ENCODE data around the gene CCNQ. TPM values are rescaled to one million over a fixed set of nuclear protein-coding genes. Genes with fewer than 3 reads are reported as not detected.

The CCNQ gene
- total and polyA plus RNA-seq, 2 donors (not counting 1 experiment from before 2014, with no cell fraction given): 31.8 to 66.0 TPM

GRCh38 chrX:153628129-153628528 lies 29.2 kb upstream of the CCNQ start:
- Mint-ChIP-seq H3K9me3 (ENCODE audit: insufficient read depth) (peaks cover 2% of the 10 kb centered on the region), H3K4me1 (no peaks in the 10 kb centered on the region), H3K27ac (no peak overlapping the region), H3K27me3 (peaks cover 10% of the 10 kb centered on the region), H3K4me3 (no peak overlapping the region)
- no peak overlapping the region for H2AFZ ChIP-seq (ENCODE audit: insufficient read depth, low read depth, low read length, poor library complexity, severe bottlenecking)
- TF ChIP-seq EZH2 (IDR thresholded peaks at IDR 0.05; ENCODE audit: borderline replicate concordance, insufficient read depth, low read depth, low read length, poor library complexity, severe bottlenecking): no peak
- TF ChIP-seq CTCF (IDR thresholded peaks at IDR 0.05): no peak
- H3K9ac ChIP-seq (ENCODE audit: low read length): no peak overlapping the region
- ChIA-PET POLR2A (no interaction called here), CTCF (no interaction called here)
- no peak overlapping the region for H3K4me3 ChIP-seq (ENCODE audit: control extremely low read depth in 1 of 5, extremely low read depth in 1 of 5, insufficient read depth in 1 of 5, low read depth in 2 of 5, low read length in 4 of 5)
- H4K20me1 ChIP-seq (ENCODE audit: control insufficient read depth, insufficient read depth, low read length, poor library complexity, severe bottlenecking): no peaks in the 10 kb centered on the region
- H3K27me3 ChIP-seq (replicated peaks in 1 of 4; ENCODE audit: control extremely low read depth in 1 of 4, control insufficient read depth in 3 of 4, insufficient read depth in 4 of 4, low read length in 3 of 4): peaks cover 0 to 6% (median 0%) of the 10 kb centered on the region in 4 experiments
- 97% methylated on average over 5 of the region's 8 CpGs for WGBS (ENCODE audit: insufficient coverage)
- no peaks in the 10 kb centered on the region for H3K4me1 ChIP-seq (ENCODE audit: control insufficient read depth in 2 of 2, insufficient read depth in 2 of 2, low read length in 2 of 2)
- no peak overlapping the region for H3K4me2 ChIP-seq (replicated peaks; ENCODE audit: low read depth, low read length, poor library complexity, severe bottlenecking)
- ATAC-seq (ENCODE audit: low read depth) (no peak), DNase-seq (no peak)
- intact Hi-C loops (cut with micrococcal nuclease): no loop called here
- H3K27ac ChIP-seq (ENCODE audit: low read length in 2 of 2): no peak overlapping the region
- no peaks in the 10 kb centered on the region for H3K79me2 ChIP-seq (ENCODE audit: control insufficient read depth, insufficient read depth, low read length)
- H3K36me3 ChIP-seq (replicated peaks in 1 of 2; ENCODE audit: control extremely low read depth in 1 of 2, control insufficient read depth in 1 of 2, extremely low read depth in 1 of 2, insufficient read depth in 2 of 2, low read length in 1 of 2): no peaks in the 10 kb centered on the region
- no peaks in the 10 kb centered on the region for H3K9me3 ChIP-seq (ENCODE audit: control extremely low read depth in 1 of 3, control insufficient read depth in 2 of 3, insufficient read depth in 1 of 3, low read length in 2 of 3)

GRCh38 chrX:153627675-153628111 lies 28.8 kb upstream of the CCNQ start:
- CTCF ChIA-PET: no interaction called here
- H3K79me2 ChIP-seq (ENCODE audit: control insufficient read depth, insufficient read depth, low read length): no peaks in the 10 kb centered on the region
- no peak for ATAC-seq (ENCODE audit: low read depth)
- H3K4me2 ChIP-seq (replicated peaks; ENCODE audit: low read depth, low read length, poor library complexity, severe bottlenecking): no peak overlapping the region
- no peaks in the 10 kb centered on the region for H3K36me3 ChIP-seq (replicated peaks in 1 of 2; ENCODE audit: control extremely low read depth in 1 of 2, control insufficient read depth in 1 of 2, extremely low read depth in 1 of 2, insufficient read depth in 2 of 2, low read length in 1 of 2)
- intact Hi-C loops (cut with micrococcal nuclease): no loop called here
- POLR2A ChIA-PET: no interaction called here
- no peak overlapping the region for H3K4me3 ChIP-seq (ENCODE audit: control extremely low read depth in 1 of 5, extremely low read depth in 1 of 5, insufficient read depth in 1 of 5, low read depth in 2 of 5, low read length in 4 of 5)
- H3K27me3 ChIP-seq (replicated peaks in 1 of 4; ENCODE audit: control extremely low read depth in 1 of 4, control insufficient read depth in 3 of 4, insufficient read depth in 4 of 4, low read length in 3 of 4): peaks cover 0 to 6% (median 0%) of the 10 kb centered on the region in 4 experiments
- H4K20me1 ChIP-seq (ENCODE audit: control insufficient read depth, insufficient read depth, low read length, poor library complexity, severe bottlenecking): no peaks in the 10 kb centered on the region
- no peaks in the 10 kb centered on the region for H3K4me1 ChIP-seq (ENCODE audit: control insufficient read depth in 2 of 2, insufficient read depth in 2 of 2, low read length in 2 of 2)
- H3K27ac ChIP-seq (ENCODE audit: low read length in 2 of 2): no peak overlapping the region
- Mint-ChIP-seq H3K27ac (no peak overlapping the region), H3K9me3 (ENCODE audit: insufficient read depth) (peaks cover 2% of the 10 kb centered on the region), H3K4me3 (no peak overlapping the region), H3K4me1 (no peaks in the 10 kb centered on the region), H3K27me3 (peaks cover 10% of the 10 kb centered on the region)
- TF ChIP-seq EZH2 (IDR thresholded peaks at IDR 0.05; ENCODE audit: borderline replicate concordance, insufficient read depth, low read depth, low read length, poor library complexity, severe bottlenecking) (no peak), CTCF (IDR thresholded peaks at IDR 0.05) (no peak)
- no peak overlapping the region for H3K9ac ChIP-seq (ENCODE audit: low read length)
- no peak overlapping the region for H2AFZ ChIP-seq (ENCODE audit: insufficient read depth, low read depth, low read length, poor library complexity, severe bottlenecking)
- no peak for DNase-seq
- no peaks in the 10 kb centered on the region for H3K9me3 ChIP-seq (ENCODE audit: control extremely low read depth in 1 of 3, control insufficient read depth in 2 of 3, insufficient read depth in 1 of 3, low read length in 2 of 3)
- WGBS (ENCODE audit: insufficient coverage): 39% methylated on average over 12 of the region's 15 CpGs
